H4 (cell line): ENCODE measurements around the gene TMEM273. TPM values are rescaled to one million over a fixed set of nuclear protein-coding genes. Genes with fewer than 3 reads are reported as not detected.

Experiments
- DNase-seq: peaks from one replicate; pipeline ENCODE4 v3.0.0-alpha.2; 2015; ENCODE audit warnings: low spot score
- total RNA-seq: library from RNA; depleted of rRNA; stranded (reverse); fragments of >200 nt; shearing (Covaris generic); gene quantifications from 2 replicates; pipeline ENCODE4 v1.2.3, GENCODE V29; 2014; rRNA removed

TMEM273 gene
- total RNA-seq, 1 experiment from 2014 or later = 0.48 TPM

- DNase-seq = no peak
Measured at GRCh38 chr10:49116509-49117375, 71.4 kb downstream of the TMEM273 start.

GRCh38 chr10:49115796-49116508 lies 72.2 kb downstream of the TMEM273 start:
- DNase-seq = no peak

- no peak for DNase-seq
Measured at GRCh38 chr10:49115015-49115795, 73.0 kb downstream of the TMEM273 start, which contains the start of gene VSTM4. Gene VSTM4, minus strand, starts transcription at chr10:49115522. Its CDS starts 37 bp downstream, at chr10:49115485.

- no peak for DNase-seq
Measured at GRCh38 chr10:49114718-49115014, 73.5 kb downstream of the TMEM273 start.

- no peak for DNase-seq
Measured at GRCh38 chr10:49113741-49114141, 74.5 kb downstream of the TMEM273 start.

- no peak for DNase-seq
Measured at GRCh38 chr10:49112851-49113250, 75.3 kb downstream of the TMEM273 start.

GRCh38 chr10:49112098-49112497 lies 76.1 kb downstream of the TMEM273 start:
- no peak for DNase-seq

GRCh38 chr10:49111320-49111698 lies 76.9 kb downstream of the TMEM273 start:
- no peak for DNase-seq

GRCh38 chr10:49110684-49111319 lies 77.4 kb downstream of the TMEM273 start:
- DNase-seq = no peak

- DNase-seq = no peak
Measured at GRCh38 chr10:49109669-49110340, 78.4 kb downstream of the TMEM273 start.

GRCh38 chr10:49108656-49109055 lies 79.5 kb downstream of the TMEM273 start:
- no peak for DNase-seq

GRCh38 chr10:49107887-49108267 lies 80.3 kb downstream of the TMEM273 start:
- DNase-seq = no peak

- DNase-seq = no peak
Measured at GRCh38 chr10:49107111-49107886, 80.9 kb downstream of the TMEM273 start.

- no peak for DNase-seq
Measured at GRCh38 chr10:49106451-49106850, 81.7 kb downstream of the TMEM273 start.

GRCh38 chr10:49105076-49105475 lies 83.1 kb downstream of the TMEM273 start:
- DNase-seq = no peak

Other genes with a start within 250 kb of the TMEM273 start
- 0.06 TPM in 1 of 2 replicates, not detected in the other for gene LRRC18, start 248.6 kb downstream of the TMEM273 start, total RNA-seq
- 0.23 and 0.29 TPM in 2 replicates for gene VSTM4, start 72.9 kb downstream of the TMEM273 start, total RNA-seq
- not detected in 2 replicates for gene FAM170B, start 54.4 kb downstream of the TMEM273 start, total RNA-seq
- not detected in 2 replicates for gene C10orf71, start 110.8 kb upstream of the TMEM273 start, total RNA-seq
- not detected in 2 replicates for gene DRGX, start 207.7 kb upstream of the TMEM273 start, total RNA-seq